Measurements from ENCODE around the gene TENT4A. TPM values are rescaled to one million over a fixed set of nuclear protein-coding genes. Genes with fewer than 3 reads are reported as not detected.

Gene TENT4A
- total and polyA plus RNA-seq, 8 donors = 7.0 to 13.6 (median 8.6) TPM

- Histone ChIP-seq H3K27me3 (no peaks in the 10 kb centered on the region), H3K27ac (no peak overlapping the region), H3K36me3 (no peaks in the 10 kb centered on the region), H3K9me3 (no peaks in the 10 kb centered on the region), H3K4me1 (no peaks in the 10 kb centered on the region), H3K4me3 (no peak overlapping the region)
- no peak for TF ChIP-seq CTCF (IDR thresholded peaks at IDR 0.05)
- FAIRE-seq = no peak
- DNase-seq = no peak
- WGBS, 2 donors = 70 to 74% methylated on average over 4 of the region's 4 CpGs
- no peak for ATAC-seq
- intact Hi-C loops (cut with DNase I) = loop anchor here in 1 of 3 donors (10.0 kb wide), 1 partner anchor 49 kb away; the partner anchor contains the start of genes NSUN2 and SRD5A1
Observed at GRCh38 chr5:6684075-6684474, 29.2 kb upstream of the TENT4A start.

- H3K9me3 ChIP-seq = no peaks in the 10 kb centered on the region
- peak overlapping the region in 1 of 4 donors; percentile 34 for H3K4me3 ChIP-seq
- H3K27ac ChIP-seq = no peak overlapping the region
- no peaks in the 10 kb centered on the region for H3K4me1 ChIP-seq
- H3K27me3 ChIP-seq = peaks cover 0 to under 1% (median 0%) of the 10 kb centered on the region in 4 donors
- ATAC-seq (no peak), DNase-seq (no peak), FAIRE-seq (no peak)
- H3K36me3 ChIP-seq = no peaks in the 10 kb centered on the region
- WGBS, 2 donors = 40% methylated on average over 6 of the region's 6 CpGs
- no peak for TF ChIP-seq CTCF (IDR thresholded peaks at IDR 0.05)
- intact Hi-C loops (cut with DNase I) = loop anchor here in 1 of 3 donors (10.0 kb wide), 1 partner anchor 52 kb away; the partner anchor contains the start of genes NSUN2 and SRD5A1
Observed at GRCh38 chr5:6686501-6686900, 26.7 kb upstream of the TENT4A start.

GRCh38 chr5:6686915-6687409 is 26.3 kb upstream of the TENT4A start:
- no peaks in the 10 kb centered on the region for H3K4me1 ChIP-seq
- 3% methylated on average over 22 of the region's 22 CpGs for WGBS, 2 donors
- ATAC-seq = peak in 3 of 4 donors; percentile 79 to 93 (median 87)
- DNase-seq = no peak
- H3K4me3 ChIP-seq = peak overlapping the region in 1 of 4 donors; percentile 34
- H3K27ac ChIP-seq = no peak overlapping the region
- TF ChIP-seq CTCF (IDR thresholded peaks at IDR 0.05) = no peak
- peaks cover 0 to 4% (median 0%) of the 10 kb centered on the region in 4 donors for H3K27me3 ChIP-seq
- no peaks in the 10 kb centered on the region for H3K36me3 ChIP-seq
- FAIRE-seq = no peak
- intact Hi-C loops (cut with DNase I) = loop anchor here in 1 of 3 donors (10.0 kb wide), 1 partner anchor 52 kb away; the partner anchor contains the start of genes NSUN2 and SRD5A1
- H3K9me3 ChIP-seq = no peaks in the 10 kb centered on the region

GRCh38 chr5:6687505-6687904 is 25.7 kb upstream of the TENT4A start:
- Histone ChIP-seq H3K36me3 (no peaks in the 10 kb centered on the region), H3K27me3 (peaks cover 0 to 4% (median 0%) of the 10 kb centered on the region in 4 donors), H3K4me3 (no peak overlapping the region), H3K4me1 (no peaks in the 10 kb centered on the region), H3K27ac (no peak overlapping the region), H3K9me3 (no peaks in the 10 kb centered on the region)
- intact Hi-C loops (cut with DNase I) = loop anchor here in 1 of 3 donors (10.0 kb wide), 1 partner anchor 53 kb away; the partner anchor contains the start of genes NSUN2 and SRD5A1
- no peak for FAIRE-seq
- DNase-seq = no peak
- no peak for TF ChIP-seq CTCF (IDR thresholded peaks at IDR 0.05)
- 60 to 70% methylated on average over 9 of the region's 9 CpGs for WGBS, 2 donors
- ATAC-seq = no peak

GRCh38 chr5:6692906-6693305 is 20.3 kb upstream of the TENT4A start:
- DNase-seq (no peak), FAIRE-seq (no peak), ATAC-seq (no peak)
- Histone ChIP-seq H3K9me3 (peaks cover 0 to 2% (median 0%) of the 10 kb centered on the region in 4 donors), H3K4me1 (no peaks in the 10 kb centered on the region), H3K36me3 (no peaks in the 10 kb centered on the region), H3K4me3 (no peak overlapping the region), H3K27ac (no peak overlapping the region), H3K27me3 (peaks cover 0 to 14% (median 2%) of the 10 kb centered on the region in 4 donors)
- TF ChIP-seq CTCF (IDR thresholded peaks at IDR 0.05) = no peak
- 48 to 57% methylated on average over 1 of the region's 1 CpG for WGBS, 2 donors
- intact Hi-C loops (cut with DNase I) = no loop called here

Data from pancreas (tissue), 10 donors.